Heart left ventricle (tissue), 16 donors: ENCODE measurements around the gene MAN2A2. TPM values are rescaled to one million over a fixed set of nuclear protein-coding genes. Genes with fewer than 3 reads are reported as not detected.

Source experiments
- ATAC-seq, 4 donors: fragments of 200-7000 bp; cut with Tn5 transposase; one replicate each; pipeline ENCODE4 v1.9.1; 2020 to 2022; ENCODE audit warnings: moderate library complexity in 4 of 4, mild to moderate bottlenecking in 3 of 4, moderate number of reproducible peaks in 1 of 4
- DNase-seq, 5 donors: peaks; one replicate each; pipeline ENCODE4 v3.0.0-alpha.2; 2020
- H3K27ac ChIP-seq, 12 donors: fragments of 200-600 bp; sonication (generic) in 4 of 12; one replicate each; pipeline versions ENCODE4 v1.5.0 to v1.8.0; 2016 to 2022; ENCODE audit warnings: mild to moderate bottlenecking in 2 of 12
- H3K27me3 ChIP-seq, 9 donors: fragments of 200-600 bp; sonication (generic) in 2 of 9; one replicate each; pipeline versions ENCODE4 v1.5.1 to v1.8.0; 2016 to 2022; ENCODE audit warnings: mild to moderate bottlenecking in 3 of 9
- H3K36me3 ChIP-seq, 9 donors: fragments of 200-600 bp; sonication (generic) in 2 of 9; one replicate each; pipeline versions ENCODE4 v1.5.0 to v1.8.0; 2018 to 2022; ENCODE audit warnings: mild to moderate bottlenecking in 2 of 9
- H3K4me1 ChIP-seq, 12 donors: fragments of 200-600 bp; sonication (generic) in 4 of 12; one replicate each; pipeline versions ENCODE4 v1.5.0 to v1.8.0; 2016 to 2022; ENCODE audit warnings: mild to moderate bottlenecking in 3 of 12
- H3K4me3 ChIP-seq, 12 donors: fragments of 200-600 bp; sonication (generic) in 4 of 12; one replicate each; pipeline versions ENCODE4 v1.5.0 to v1.8.0; 2017 to 2022; ENCODE audit warnings: mild to moderate bottlenecking in 9 of 12, moderate library complexity in 4 of 12
- H3K9me3 ChIP-seq, 12 donors: fragments of 200-600 bp; sonication (generic) in 4 of 12; one replicate each; pipeline versions ENCODE4 v1.5.0 to v1.8.0; 2016 to 2022; ENCODE audit warnings: mild to moderate bottlenecking in 1 of 12
- CTCF ChIP-seq, 12 donors: fragments of 200-600 bp; sonication (generic) in 4 of 12; IDR thresholded peaks; one replicate each; pipeline versions ENCODE4 v1.5.0 to v1.8.0; 2018 to 2022; ENCODE audit warnings: antibody characterized with exemption in 12 of 12, mild to moderate bottlenecking in 5 of 12
- POLR2A ChIP-seq, 2 donors: fragments of 450-650 bp; IDR thresholded peaks; one replicate each; pipeline ENCODE4 v1.6.1; 2017; ENCODE audit warnings: antibody characterized with exemption in 2 of 2, mild to moderate bottlenecking in 2 of 2, moderate library complexity in 2 of 2
- WGBS, 4 donors: extraction: QIAGEN DNeasy Blood & Tissue Kit in 2 of 4; methylation state at CpG; one replicate each; pipeline versions ENCODE4 v1.1.5 to v1.1.7; 2013 to 2018; 5-methylcytosine and 5-hydroxymethylcytosine counted together
- intact Hi-C, 10 donors: fragments of 100-400 bp; cut with DNase I; formaldehyde crosslinking; loops; one replicate each; pipeline versions ENCODE4 v1.11.1 to v1.14.2; 2022
- polyA plus RNA-seq, 2 donors: library from polyadenylated mRNA; stranded (reverse); fragments of 200-250 nt; gene quantifications; one replicate each; pipeline ENCODE4 v1.2.3, GENCODE V29; 2013
- total RNA-seq, 9 donors: library from RNA; depleted of rRNA in 2 of 9; stranded (reverse); fragments of >200 nt in 2 of 9; fragmentation: NEBNext Ultra II Directional in 3 of 9; extraction: Animal tissue kit (Norgen Biotek cat#: 25700) in 3 of 9; gene quantifications; one replicate each; pipeline versions ENCODE4 v1.1.0 to v1.2.4, GENCODE V29; 2016 to 2023
- donor health status: ischemic (EF 13 %, LVEDD 7.1; RV severe dilation, severe dysfunction).
- donor health status: healthy with polysubstance abuse.
- donor health status: DM: no; HTN: yes; CAD: no.
- donor health status: DM: no; HTN: no; CAD: no.
- donor health status: ischemic (EF 25% LVEDD 6.9; RV normal size, moderate dysfunction).
- donor health status: ischemic (EF 25% LVEDD 5.7; RV mildly dilated, moderate dysfunction).
- donor health status: healthy.
- donor health status: DM: yes; HTN: yes; CAD: no.
- donor health status: ischemic (EF 35%, LVEDD 5.7; RV mildly dilated, moderate dysfunction).
- donor health status: nonischemic (EF 11% LVEDD 7.7; RV severe dilation, severe dysfunction).
- donor health status: DM: yes; HTN: yes; CAD: no.
- donor health status: PGD.
- donor health status: ischemic (EF 29% LVEDD 5.4; RV normal size, mild dysfunction).
- donor health status: nonischemic (EF 23%, LVEDD 6.1; RV moderate dilation, normal function).

Gene MAN2A2
- total and polyA plus RNA-seq, 11 donors, result 38.7 to 145 (median 87.6) TPM

GRCh38 chr15:90948506-90948905 lies 45.4 kb downstream of the MAN2A2 start:
- H3K4me3 ChIP-seq, result no peak overlapping the region
- no peak overlapping the region for H3K27ac ChIP-seq
- H3K4me1 ChIP-seq, result no peaks in the 10 kb centered on the region
- intact Hi-C loops, result no loop called here
- TF ChIP-seq POLR2A (IDR thresholded peaks at IDR 0.05) (no peak), CTCF (IDR thresholded peaks at IDR 0.05) (no peak)
- no peaks in the 10 kb centered on the region for H3K9me3 ChIP-seq
- H3K36me3 ChIP-seq, result peaks cover 4 to 100% (median 97%) of the 10 kb centered on the region in 9 donors
- DNase-seq (no peak), ATAC-seq (no peak)
- WGBS, 4 donors, result 91 to 98% (median 93%) methylated on average over 4 to 8 of the region's 8 CpGs
- H3K27me3 ChIP-seq, result no peaks in the 10 kb centered on the region

DNA sequence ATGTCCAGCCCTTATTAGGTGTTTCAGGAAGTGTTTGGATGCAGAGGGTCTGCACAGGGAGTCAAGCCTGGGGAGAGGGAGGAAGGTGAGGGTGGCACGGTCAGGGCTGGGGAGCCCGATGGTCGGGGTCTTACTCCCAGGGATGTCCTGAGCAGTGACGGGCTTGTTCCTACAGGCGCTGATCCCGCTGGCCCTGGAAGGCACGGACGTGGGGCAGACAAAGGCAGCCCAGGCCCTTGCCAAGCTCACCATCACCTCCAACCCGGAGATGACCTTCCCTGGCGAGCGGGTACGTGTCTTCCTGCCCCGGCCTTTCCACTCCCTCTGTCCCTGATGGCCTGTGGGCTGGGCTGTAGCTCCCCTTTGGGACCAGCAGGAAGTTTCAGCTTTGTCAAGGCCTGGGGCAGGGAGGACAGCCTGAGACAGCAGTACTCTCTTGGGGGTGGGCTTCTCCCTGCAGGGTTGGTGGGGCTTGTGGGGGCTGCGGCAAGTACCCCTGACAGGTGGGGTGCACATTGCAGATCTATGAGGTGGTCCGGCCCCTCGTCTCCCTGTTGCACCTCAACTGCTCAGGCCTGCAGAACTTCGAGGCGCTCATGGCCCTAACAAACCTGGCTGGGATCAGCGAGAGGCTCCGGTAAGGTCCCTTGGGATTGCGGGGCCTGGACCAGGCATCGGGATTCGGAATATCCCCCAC lies 47.0 kb downstream of the MAN2A2 start:
- 92 to 94% (median 93%) methylated on average over 9 to 23 of the region's 23 CpGs for WGBS, 4 donors
- H3K4me1 ChIP-seq, result peaks cover 0 to 7% (median under 1%) of the 10 kb centered on the region in 12 donors
- H3K27ac ChIP-seq, result no peak overlapping the region
- ATAC-seq (no peak), DNase-seq (no peak)
- no peak overlapping the region for H3K4me3 ChIP-seq
- TF ChIP-seq POLR2A (IDR thresholded peaks at IDR 0.05) (no peak), CTCF (IDR thresholded peaks at IDR 0.05) (no peak)
- intact Hi-C loops, result loop anchor here in 2 of 10 donors (10.0 kb wide), 2 partner anchors 75 to 315 kb away; partner anchors contain the start of gene VPS33B (in 1 of the 2)
- no peaks in the 10 kb centered on the region for H3K9me3 ChIP-seq
- H3K36me3 ChIP-seq, result peaks cover 4 to 88% (median 83%) of the 10 kb centered on the region in 9 donors
- H3K27me3 ChIP-seq, result no peaks in the 10 kb centered on the region

DNA sequence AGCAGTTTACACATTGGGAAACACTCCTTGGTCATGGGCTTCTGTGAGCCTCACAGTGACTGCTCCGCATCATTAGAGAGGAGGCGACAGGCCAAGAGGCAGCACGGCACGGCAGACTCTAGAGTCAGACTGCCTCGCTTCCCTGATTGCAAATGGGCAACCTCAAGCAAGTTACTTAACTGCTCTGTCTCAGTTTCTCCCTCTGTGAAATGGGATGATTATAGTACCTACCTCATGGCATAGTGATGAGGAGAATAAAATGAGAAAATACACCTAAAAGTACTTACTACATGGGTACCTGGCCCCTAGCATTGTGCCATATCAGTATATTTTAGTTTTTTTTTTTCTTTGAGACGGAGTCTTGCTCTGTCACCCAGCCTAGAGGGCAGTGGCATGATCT lies 47.6 kb downstream of the MAN2A2 start:
- TF ChIP-seq CTCF (IDR thresholded peaks at IDR 0.05), result no peak
- no peak for TF ChIP-seq POLR2A (IDR thresholded peaks at IDR 0.05)
- H3K36me3 ChIP-seq, result peaks cover 4 to 82% (median 77%) of the 10 kb centered on the region in 9 donors
- intact Hi-C loops, result loop anchor here in 2 of 10 donors (10.0 kb wide), 2 partner anchors 74 to 314 kb away; partner anchors contain the start of gene VPS33B (in 1 of the 2)

GRCh38 chr15:90952901-90953677 lies 50.0 kb downstream of the MAN2A2 start:
- ATAC-seq, result no peak
- Histone ChIP-seq H3K4me1 (peaks cover 0 to 33% (median 21%) of the 10 kb centered on the region in 12 donors), H3K27me3 (no peaks in the 10 kb centered on the region), H3K9me3 (no peaks in the 10 kb centered on the region), H3K27ac (no peak overlapping the region), H3K4me3 (no peak overlapping the region), H3K36me3 (peaks cover 4 to 58% (median 56%) of the 10 kb centered on the region in 9 donors)
- intact Hi-C loops, result loop anchor here in 2 of 10 donors (10.0 kb wide), 2 partner anchors 72 to 312 kb away; partner anchors contain the start of gene VPS33B (in 1 of the 2)
- 91 to 98% (median 93%) methylated on average over 10 to 14 of the region's 14 CpGs for WGBS, 4 donors
- TF ChIP-seq POLR2A (IDR thresholded peaks at IDR 0.05), result no peak
- no peak for TF ChIP-seq CTCF (IDR thresholded peaks at IDR 0.05)
- no peak for DNase-seq

More for the DNA sequence above, 47.6 kb downstream of the MAN2A2 start:
- Histone ChIP-seq H3K4me1 (peaks cover 0 to 12% (median 6%) of the 10 kb centered on the region in 12 donors), H3K27ac (no peak overlapping the region), H3K27me3 (no peaks in the 10 kb centered on the region), H3K9me3 (no peaks in the 10 kb centered on the region), H3K4me3 (no peak overlapping the region)
- ATAC-seq (no peak), DNase-seq (no peak)
- WGBS, 4 donors, result 98 to 99% (median 98%) methylated on average over 4 to 6 of the region's 6 CpGs
